Renal cortex interstitium (tissue), 15 donors: ENCODE measurements around the gene FBXO45. TPM values are rescaled to one million over a fixed set of nuclear protein-coding genes. Genes with fewer than 3 reads are reported as not detected.
"Not testable (repeated sequence)": the region's sequence is repeated elsewhere in the genome, so short reads cannot be mapped to it uniquely, and the experiment has no call there.

Source experiments
- DNase-seq, 11 donors: peaks; one replicate each; pipeline ENCODE4 v3.0.0-alpha.2; 2013; ENCODE audit warnings: low read depth in 9 of 11, low spot score in 4 of 11; ENCODE audit errors: extremely low read depth in 1 of 11
- long read RNA-seq, 16 experiments: transcript quantifications; one replicate each; lab custom pipeline, GENCODE V29; 2026
- polyA plus RNA-seq, 3 donors: library from polyadenylated mRNA; unstranded; fragments of 120-200 nt; gene quantifications; one replicate each; pipeline ENCODE4 v1.2.1, GENCODE V29; 2013; ENCODE audit not compliant: insufficient read length in 3 of 3

The FBXO45 gene, protein sequence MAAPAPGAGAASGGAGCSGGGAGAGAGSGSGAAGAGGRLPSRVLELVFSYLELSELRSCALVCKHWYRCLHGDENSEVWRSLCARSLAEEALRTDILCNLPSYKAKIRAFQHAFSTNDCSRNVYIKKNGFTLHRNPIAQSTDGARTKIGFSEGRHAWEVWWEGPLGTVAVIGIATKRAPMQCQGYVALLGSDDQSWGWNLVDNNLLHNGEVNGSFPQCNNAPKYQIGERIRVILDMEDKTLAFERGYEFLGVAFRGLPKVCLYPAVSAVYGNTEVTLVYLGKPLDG
- polyA plus RNA-seq: 10 to 100 TPM; 12.4 to 18.3 (median 15.4) TPM
- long read RNA-seq, donor 1, full-length matches to known transcripts: 3 of 3 reads
- long read RNA-seq, donor 1, partial matches to known transcripts: 0 of 3 reads
- long read RNA-seq, donor 1, other reads (novel, unspliced or antisense): 0 of 3 reads
- long read RNA-seq, donor 2, full-length matches to known transcripts: 6 of 6 reads
- long read RNA-seq, donor 2, partial matches to known transcripts: 0 of 6 reads
- long read RNA-seq, donor 2, other reads (novel, unspliced or antisense): 0 of 6 reads
- long read RNA-seq, donor 3, full-length matches to known transcripts: 10 of 30 reads
- long read RNA-seq, donor 3, partial matches to known transcripts: 20 of 30 reads
- long read RNA-seq, donor 3, other reads (novel, unspliced or antisense): 0 of 30 reads
- long read RNA-seq, donor 4, full-length matches to known transcripts: 3 of 13 reads
- long read RNA-seq, donor 4, partial matches to known transcripts: 10 of 13 reads
- long read RNA-seq, donor 4, other reads (novel, unspliced or antisense): 0 of 13 reads
- long read RNA-seq, donor 5: 0 reads
- long read RNA-seq, donor 6, full-length matches to known transcripts: 8 of 14 reads
- long read RNA-seq, donor 6, partial matches to known transcripts: 6 of 14 reads
- long read RNA-seq, donor 6, other reads (novel, unspliced or antisense): 0 of 14 reads
- long read RNA-seq, donor 7, full-length matches to known transcripts: 4 of 10 reads
- long read RNA-seq, donor 7, partial matches to known transcripts: 6 of 10 reads
- long read RNA-seq, donor 7, other reads (novel, unspliced or antisense): 0 of 10 reads
- long read RNA-seq, donor 8: 0 reads
- long read RNA-seq, donor 9, full-length matches to known transcripts: 5 of 5 reads
- long read RNA-seq, donor 9, partial matches to known transcripts: 0 of 5 reads
- long read RNA-seq, donor 9, other reads (novel, unspliced or antisense): 0 of 5 reads
- long read RNA-seq, donor 10, full-length matches to known transcripts: 2 of 11 reads
- long read RNA-seq, donor 10, partial matches to known transcripts: 9 of 11 reads
- long read RNA-seq, donor 10, other reads (novel, unspliced or antisense): 0 of 11 reads
- long read RNA-seq, donor 11, full-length matches to known transcripts: 7 of 7 reads
- long read RNA-seq, donor 11, partial matches to known transcripts: 0 of 7 reads
- long read RNA-seq, donor 11, other reads (novel, unspliced or antisense): 0 of 7 reads
- long read RNA-seq, donor 12, full-length matches to known transcripts: 1 of 1 reads
- long read RNA-seq, donor 12, partial matches to known transcripts: 0 of 1 reads
- long read RNA-seq, donor 12, other reads (novel, unspliced or antisense): 0 of 1 reads
- long read RNA-seq, donor 13: 0 reads
- long read RNA-seq, donor 14, full-length matches to known transcripts: 5 of 5 reads
- long read RNA-seq, donor 14, partial matches to known transcripts: 0 of 5 reads
- long read RNA-seq, donor 14, other reads (novel, unspliced or antisense): 0 of 5 reads
- long read RNA-seq, donor 15, full-length matches to known transcripts: 2 of 2 reads
- long read RNA-seq, donor 15, partial matches to known transcripts: 0 of 2 reads
- long read RNA-seq, donor 15, other reads (novel, unspliced or antisense): 0 of 2 reads
- long read RNA-seq, donor 16, full-length matches to known transcripts: 8 of 23 reads
- long read RNA-seq, donor 16, partial matches to known transcripts: 15 of 23 reads
- long read RNA-seq, donor 16, other reads (novel, unspliced or antisense): 0 of 23 reads

DNA sequence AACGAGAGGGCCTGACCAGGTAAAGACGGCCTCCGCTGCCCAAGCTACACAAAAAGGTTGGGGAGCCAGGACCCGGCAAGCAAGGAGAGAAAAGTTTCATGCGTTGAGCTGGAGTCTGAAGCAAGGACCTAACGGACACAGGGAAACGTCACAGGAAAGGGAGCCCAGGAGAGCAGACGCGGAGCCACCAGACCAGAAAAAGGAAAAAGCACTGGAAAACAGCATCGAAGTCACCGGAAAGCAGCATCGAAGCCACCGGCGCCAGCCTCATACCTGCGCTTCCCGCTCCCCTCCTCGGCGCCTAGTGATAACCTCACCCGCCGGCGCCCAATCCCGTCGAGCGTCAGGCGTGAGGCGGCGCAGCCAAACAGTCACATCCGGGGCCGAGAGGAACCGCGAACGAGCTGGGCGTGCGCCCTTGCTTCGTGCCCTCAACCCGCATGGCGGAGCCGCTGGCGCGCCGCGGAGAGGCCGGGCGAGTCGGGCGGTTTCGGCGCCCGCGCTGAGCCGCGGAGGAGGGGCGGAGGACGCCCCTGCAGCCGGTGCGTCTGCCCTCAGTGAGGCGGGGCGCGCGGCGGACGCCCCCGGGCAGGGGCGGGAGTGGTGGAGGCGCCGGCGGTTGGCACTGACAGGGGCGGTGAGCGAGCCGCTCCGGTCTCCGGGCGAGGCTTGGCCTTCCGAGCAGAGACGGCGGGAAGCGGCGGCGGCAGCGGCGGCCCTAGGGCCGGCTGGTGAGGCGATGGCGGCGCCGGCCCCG is at the start of gene FBXO45, which contains the start of gene WDR53:
TSS of gene FBXO45 (plus strand) at position 415 of the 757 bp plus-strand sequence. CDS start at position 740, 325 bp downstream.
TSS of gene WDR53 (minus strand) at position 309 of the 757 bp plus-strand sequence. CDS start 7,079 bp downstream, outside the sequence.
- peak; percentile 79 to 95 (median 92) for DNase-seq

DNA sequence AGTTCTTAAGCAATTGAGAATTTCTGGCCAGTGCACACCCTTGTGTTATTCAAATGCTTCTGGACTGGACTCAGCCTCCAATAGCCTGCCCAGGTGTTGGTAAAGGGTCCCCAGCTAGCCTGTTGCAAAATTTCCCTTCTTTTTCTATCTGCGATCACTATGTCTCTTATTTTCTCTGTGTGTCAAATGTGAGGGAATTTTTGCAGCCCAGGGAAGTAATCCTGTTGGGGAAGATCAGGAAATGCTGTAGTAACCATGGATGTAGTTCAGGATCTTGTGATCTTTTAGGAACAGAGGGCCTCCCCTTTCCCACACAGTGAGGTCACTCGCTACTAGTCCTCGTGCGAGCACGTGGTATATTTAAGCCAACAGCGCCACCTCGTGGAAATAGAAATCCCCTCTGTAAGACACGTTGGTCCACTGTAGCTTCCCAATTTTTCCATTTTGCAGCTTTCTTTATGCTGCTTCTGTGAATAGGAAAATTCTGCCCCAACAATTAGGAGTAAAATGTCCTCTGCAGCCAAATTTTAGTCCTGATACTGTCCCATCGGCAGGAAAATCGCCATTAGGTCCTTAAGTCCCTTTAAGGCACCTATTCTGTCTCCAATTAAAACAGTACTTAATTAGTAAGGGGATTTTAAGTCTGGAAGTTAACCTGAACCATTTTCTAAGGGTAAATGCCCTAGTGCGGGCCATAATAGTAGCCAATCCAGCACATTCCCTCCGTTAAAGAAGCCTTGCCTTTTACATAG is 49.3 kb upstream of the FBXO45 start:
- DNase-seq: no peak

DNA sequence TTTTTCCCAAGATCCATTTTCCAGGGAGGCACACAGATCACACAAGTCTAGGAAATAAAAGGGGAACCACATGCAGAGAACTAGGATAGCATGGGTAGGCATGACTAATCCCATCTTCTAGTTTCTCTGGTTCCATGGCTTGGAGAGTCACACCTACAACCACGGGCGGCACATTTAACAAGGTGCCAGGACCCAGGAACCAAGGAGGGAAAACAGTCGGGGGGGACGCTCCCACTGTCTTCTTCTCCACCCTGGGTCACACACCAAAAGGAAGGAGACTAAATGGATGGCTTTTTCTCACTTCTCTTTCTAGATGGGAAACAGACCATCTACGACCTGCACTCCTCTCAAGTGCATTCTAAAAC is 48.8 kb upstream of the FBXO45 start:
- no peak for DNase-seq

DNA sequence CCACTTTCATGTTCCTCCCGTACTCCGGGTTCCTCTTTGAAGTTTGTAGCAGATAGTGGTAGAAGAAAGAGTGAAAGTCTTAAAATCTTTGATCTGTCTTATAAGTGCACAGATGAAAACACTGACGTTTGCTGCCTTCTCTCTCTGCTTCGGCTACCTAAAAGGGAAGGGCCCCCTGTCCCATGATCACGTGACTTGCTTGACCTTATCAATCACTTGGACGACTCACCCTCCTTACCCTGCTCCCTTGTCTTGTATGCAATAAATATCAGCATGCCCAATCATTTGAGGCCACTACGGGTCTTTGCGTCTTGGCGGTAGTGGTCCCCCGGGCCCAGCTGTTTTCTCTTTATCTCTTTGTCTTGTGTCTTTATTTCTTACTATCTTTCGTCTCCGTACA is 47.2 kb upstream of the FBXO45 start:
- not testable (repeated sequence) for DNase-seq

DNA sequence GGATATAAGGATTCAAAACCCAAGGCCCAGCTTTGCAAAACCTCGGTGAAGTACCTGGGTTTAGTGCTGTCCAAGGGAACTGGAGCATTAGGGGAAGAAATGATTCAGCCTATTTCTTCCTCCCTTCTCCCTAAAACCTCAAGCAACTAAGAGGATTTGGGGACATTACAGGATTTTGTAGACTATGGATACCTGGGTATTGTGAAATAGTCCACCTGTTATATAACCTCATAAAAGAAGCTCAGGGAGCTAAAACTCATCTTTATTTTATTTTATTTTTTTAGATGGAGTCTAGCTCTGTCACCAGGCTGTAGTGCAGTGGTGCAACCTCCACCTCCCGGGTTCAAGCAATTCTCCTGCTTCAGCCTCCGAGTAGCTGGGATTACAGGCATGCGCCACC is 44.6 kb upstream of the FBXO45 start:
- no peak for DNase-seq

DNA sequence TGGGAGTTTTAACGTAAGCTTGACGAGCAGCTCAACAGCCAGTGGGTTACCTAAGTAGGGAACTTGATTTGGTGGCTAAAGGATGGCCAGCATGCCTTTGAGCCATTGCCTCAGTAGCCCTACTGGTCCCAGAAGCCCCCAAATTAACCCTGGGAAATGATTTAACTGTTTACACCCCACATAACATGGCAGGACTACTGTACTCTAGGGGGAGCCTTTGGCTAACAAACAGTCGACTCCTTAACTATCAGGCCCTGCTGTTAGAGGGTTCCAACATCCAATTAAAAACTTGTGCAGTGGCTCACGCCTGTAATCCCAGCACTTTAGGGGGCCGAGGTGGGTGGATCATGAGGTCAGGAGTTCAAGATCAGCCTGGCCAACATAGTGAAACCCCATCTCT is 43.9 kb upstream of the FBXO45 start:
- no peak for DNase-seq

DNA sequence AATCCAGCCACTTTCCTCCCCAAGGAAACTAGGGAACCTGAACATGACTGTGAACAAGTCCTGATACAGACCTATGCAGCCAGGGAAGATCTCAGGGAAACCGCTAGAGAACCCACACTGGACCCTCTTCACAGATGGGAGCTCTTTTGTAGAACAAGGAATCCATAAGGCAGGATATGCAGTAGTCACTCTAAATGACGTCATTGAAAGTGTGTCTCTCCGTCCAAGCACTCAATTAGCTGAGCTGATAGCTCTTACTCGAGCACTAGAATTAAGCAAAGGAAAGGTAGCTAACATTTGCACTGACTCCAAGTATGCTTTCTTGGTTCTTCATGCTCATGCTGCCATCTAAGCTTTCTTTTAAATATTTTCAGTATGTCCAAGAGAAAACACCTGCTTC is 43.3 kb upstream of the FBXO45 start:
- no peak for DNase-seq

DNA sequence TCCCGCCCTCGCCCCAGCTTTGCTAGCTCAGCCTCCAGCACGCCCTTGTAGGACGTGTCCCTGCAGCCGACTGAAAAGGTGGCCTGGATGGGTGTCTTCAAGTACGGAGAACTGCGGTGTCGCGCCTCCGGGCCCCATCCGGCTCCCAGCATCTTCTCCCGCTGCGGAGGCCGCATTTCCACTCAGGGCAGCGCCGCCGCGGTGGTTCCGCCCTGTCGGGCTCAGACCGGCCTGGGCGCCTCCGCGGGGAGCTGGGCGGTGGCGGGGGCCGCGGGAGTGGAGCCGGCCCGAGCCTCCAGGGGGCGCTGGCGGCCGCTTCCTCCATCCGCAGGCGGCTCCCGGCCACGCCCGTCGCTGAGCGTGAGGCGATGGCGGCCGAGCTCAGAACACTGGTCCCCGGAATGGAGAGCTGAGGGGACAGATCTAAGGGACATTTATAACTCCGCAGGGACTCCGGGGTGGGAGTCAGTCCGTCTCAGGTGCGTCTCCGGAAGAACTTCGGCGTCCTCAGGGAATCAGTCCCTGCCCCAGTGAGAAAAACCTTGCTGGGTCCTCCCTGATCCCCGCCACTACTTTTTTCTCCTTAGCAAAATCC is 39.7 kb upstream of the FBXO45 start:
- peak in 10 of 11 donors; percentile 15 to 71 (median 49) for DNase-seq

DNA sequence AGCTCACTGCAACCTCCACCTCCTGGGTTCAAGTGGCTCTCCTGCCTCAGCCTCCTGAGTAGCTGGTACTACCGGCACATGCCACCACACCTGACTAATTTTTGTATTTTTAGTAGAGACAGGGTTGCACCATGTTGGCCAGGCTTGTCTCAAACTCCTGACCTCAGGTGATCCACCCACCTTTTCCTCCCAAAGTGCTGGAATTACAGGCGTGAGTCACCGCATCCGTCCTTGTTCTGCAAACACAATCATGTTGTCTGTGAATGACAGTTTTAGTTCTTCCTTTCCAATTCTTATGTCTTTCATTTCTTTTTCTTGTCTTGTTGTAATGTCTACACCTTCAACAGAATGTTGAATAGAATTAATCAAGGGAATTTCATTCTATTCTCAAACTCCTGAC is 37.0 kb upstream of the FBXO45 start:
- DNase-seq: no peak

DNA sequence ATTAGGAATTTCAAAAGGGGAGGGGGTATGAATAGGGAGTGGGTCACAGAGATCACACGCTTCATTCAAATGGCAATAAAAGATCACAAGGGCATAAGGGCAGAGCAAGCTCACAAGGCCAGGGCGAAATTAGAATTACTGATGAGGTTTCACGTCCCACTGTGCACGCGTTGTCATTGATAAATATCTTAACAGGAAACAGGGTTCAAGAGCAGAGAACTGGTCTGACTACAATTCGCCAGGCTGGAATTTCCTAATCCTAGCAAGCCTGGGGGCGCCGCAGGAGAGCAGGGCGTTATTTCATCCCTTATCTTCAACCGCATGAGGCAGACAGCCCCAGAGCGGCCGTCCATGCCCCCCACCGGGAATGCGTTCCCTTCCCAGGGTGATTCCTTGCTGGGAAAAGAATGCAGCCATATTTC is 35.2 kb upstream of the FBXO45 start:
- no peak for DNase-seq

DNA sequence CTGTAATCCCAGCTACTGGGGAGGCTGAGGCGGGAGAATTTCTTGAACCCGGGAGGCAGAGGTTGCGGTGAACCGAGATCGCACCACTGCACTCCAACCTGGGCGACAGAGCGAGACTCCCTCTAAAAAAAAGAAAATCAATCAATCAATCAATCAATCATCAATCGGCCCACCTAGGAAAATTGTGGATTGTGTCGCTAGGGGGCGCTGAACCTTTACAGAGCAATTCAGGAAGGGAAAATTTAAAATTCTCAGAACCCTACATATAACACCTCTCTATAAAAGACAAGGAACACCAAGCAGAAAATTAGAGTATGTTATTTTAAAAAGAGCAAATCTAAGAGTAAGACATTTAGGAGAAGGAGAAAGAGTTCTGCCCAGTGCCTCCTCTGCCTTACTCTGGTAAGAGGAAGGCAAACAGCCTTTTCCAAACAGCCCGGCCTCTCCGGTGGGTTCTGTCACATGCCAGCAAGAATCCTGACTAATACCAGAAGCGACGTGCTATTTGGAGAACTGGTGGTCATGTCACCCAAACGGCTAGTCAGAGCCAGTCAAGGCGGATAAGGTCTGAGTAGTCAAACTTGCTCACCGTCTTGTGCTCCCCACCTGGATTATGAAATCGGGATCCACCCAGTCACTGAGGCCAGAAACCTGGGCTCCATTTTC is 31.0 kb upstream of the FBXO45 start:
- DNase-seq: peak in 1 of 11 donors; percentile 5

DNA sequence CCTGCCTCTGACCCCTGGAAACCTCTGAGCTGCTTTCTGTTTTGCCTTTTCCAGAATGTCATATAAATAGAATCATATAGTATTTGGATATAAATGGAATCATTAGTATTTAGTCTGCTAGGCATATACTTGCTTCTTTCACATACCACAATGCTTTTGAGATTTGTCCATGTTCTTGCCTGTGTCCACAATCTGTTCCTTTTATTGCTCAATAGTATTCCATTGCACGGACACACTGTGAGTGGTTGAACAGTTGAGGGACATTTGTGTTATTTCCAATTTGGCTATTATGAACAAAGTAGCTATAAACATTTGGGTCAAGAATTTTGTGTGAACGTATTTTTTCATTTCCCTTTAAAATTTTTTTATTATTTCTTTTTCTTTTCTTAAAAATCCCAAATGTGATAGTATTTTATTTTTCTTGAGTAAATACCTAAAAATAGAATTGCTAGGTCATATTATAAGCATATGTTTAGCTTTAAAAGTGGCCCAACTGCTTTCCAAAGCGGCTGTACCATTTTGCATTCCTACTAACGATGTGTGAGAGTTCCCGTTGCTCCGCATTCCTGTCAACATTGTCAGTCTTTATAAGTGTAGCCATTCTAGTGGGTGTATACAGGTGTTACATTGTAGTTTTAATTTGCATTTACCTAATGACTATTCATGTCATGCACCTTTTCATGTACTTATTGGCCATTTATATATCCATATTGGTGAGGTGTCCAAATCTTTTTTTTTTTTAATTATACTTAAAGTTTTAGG is 26.6 kb upstream of the FBXO45 start:
- DNase-seq: no peak

DNA sequence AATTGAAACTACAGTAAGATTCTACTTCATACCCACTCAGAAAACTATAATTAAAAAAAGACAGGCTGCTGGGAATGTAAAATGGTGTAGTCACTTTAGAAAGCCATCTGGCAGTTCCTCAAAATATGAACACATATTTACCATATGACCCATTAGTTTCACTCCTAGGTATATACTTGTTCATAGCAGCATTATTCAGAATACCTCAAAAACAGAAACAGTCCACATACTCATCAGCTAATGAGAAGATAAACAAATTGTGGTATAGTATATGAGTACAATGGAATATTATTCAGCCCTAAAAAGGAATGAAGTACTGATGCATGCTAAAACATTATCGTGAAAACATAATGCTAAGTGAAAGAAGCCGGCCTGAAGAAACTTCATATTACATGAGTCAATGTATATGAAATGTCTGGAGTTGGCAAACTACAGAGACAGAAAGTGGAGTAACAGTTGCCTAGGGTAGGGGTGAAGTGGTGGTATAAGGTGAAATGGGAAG is 23.9 kb upstream of the FBXO45 start:
- no peak for DNase-seq

DNA sequence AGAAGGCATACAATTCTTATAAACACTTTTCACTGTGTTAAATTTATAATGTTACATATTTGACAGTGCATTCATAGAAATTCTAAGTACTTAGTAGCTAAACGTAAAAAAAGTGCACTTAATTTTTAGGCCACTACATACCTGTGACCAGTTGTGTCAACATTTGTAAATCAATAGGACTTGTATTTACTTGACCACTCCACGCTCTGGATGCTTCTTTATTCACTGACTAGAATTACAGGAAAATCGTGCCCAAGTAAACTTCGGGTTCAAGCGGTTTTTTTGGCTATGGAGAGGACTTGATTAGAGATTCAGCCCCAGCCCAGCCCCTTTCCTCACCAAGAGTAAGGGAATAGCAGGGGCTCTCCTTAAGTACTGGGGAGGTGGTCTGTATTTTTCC is 21.9 kb upstream of the FBXO45 start:
- no peak for DNase-seq
